Gastrocnemius medialis (tissue), 4 donors: ENCODE results near the gene CAMTA1. TPM values are rescaled to one million over a fixed set of nuclear protein-coding genes. Genes with fewer than 3 reads are reported as not detected.

Experiments
- ATAC-seq, 2 donors: fragments of 150-250 bp; one replicate each; pipeline ENCODE4 v1.9.1; 2016
- DNase-seq, 2 donors: peaks; one replicate each; pipeline ENCODE4 v3.0.0-alpha.2; 2019
- H3K27ac ChIP-seq, 4 donors: fragments of 200-600 bp; sonication (generic); 1 replicate in 1 of 4; 2 replicates in 3 of 4; pipeline ENCODE4 v1.5.1; 2016 to 2018; ENCODE audit warnings: mild to moderate bottlenecking in 2 of 4, moderate library complexity in 1 of 4
- H3K27me3 ChIP-seq, 3 donors: fragments of 200-600 bp; sonication (generic) in 2 of 3; 1 replicate in 1 of 3; 2 replicates in 2 of 3; pipeline versions ENCODE4 v1.5.1 to v1.6.0; 2016 to 2019; ENCODE audit warnings: mild to moderate bottlenecking in 1 of 3, moderate library complexity in 1 of 3
- H3K36me3 ChIP-seq, 2 donors: fragments of 200-600 bp; sonication (generic) in 1 of 2; one replicate each; pipeline ENCODE4 v1.5.1; 2017 to 2018
- H3K4me1 ChIP-seq, 2 donors: fragments of 200-600 bp; sonication (generic) in 1 of 2; one replicate each; pipeline ENCODE4 v1.5.1; 2016 to 2017; ENCODE audit warnings: mild to moderate bottlenecking in 2 of 2
- H3K4me3 ChIP-seq, 4 donors: fragments of 200-600 bp; sonication (generic) in 3 of 4; 1 replicate in 1 of 4; 2 replicates in 3 of 4; pipeline ENCODE4 v1.5.1; 2016 to 2019; ENCODE audit warnings: mild to moderate bottlenecking in 2 of 4
- H3K9me3 ChIP-seq, 3 donors: fragments of 200-600 bp; sonication (generic) in 2 of 3; 1 replicate in 1 of 3; 2 replicates in 2 of 3; pipeline ENCODE4 v1.5.1; 2016 to 2019
- CTCF ChIP-seq, 5 experiments: fragments of 450-650 bp in 3 of 5; fragments of 200-600 bp in 2 of 5; sonication (generic) in 2 of 5; IDR thresholded peaks in 4 of 5; conservative IDR thresholded peaks in 1 of 5; 1 replicate in 4 of 5; 2 replicates in 1 of 5; pipeline ENCODE4 v1.5.1; 2016 to 2019; ENCODE audit warnings: antibody characterized with exemption in 5 of 5, mild to moderate bottlenecking in 3 of 5, moderate library complexity in 3 of 5
- POLR2A ChIP-seq, 2 donors: fragments of 450-650 bp; IDR thresholded peaks; one replicate each; pipeline ENCODE4 v1.6.1; 2017; ENCODE audit warnings: antibody characterized with exemption in 2 of 2, mild to moderate bottlenecking in 2 of 2, moderate library complexity in 2 of 2
- in situ Hi-C, 4 donors: fragments of 200-750 bp; cut with MboI; loops; one replicate each; pipeline versions ENCODE4 v1.15.0 to v1.8.0; 2017; ENCODE audit warnings: low sequenced_read_pairs in 4 of 4
- intact Hi-C: fragments of 100-400 bp; cut with DNase I; formaldehyde crosslinking; loops from one replicate; pipeline ENCODE4 v1.15.1; 2023; ENCODE audit warnings: low total_unique reads
- total RNA-seq, 4 donors: library from RNA; depleted of rRNA; stranded (reverse); fragments of >200 nt; gene quantifications; one replicate each; pipeline versions ENCODE4 v1.1.0 to v1.2.3, GENCODE V29; 2016

CAMTA1 gene
- total RNA-seq, 4 donors from 2014 or later = 60.5 to 113 (median 70.4) TPM

DNA sequence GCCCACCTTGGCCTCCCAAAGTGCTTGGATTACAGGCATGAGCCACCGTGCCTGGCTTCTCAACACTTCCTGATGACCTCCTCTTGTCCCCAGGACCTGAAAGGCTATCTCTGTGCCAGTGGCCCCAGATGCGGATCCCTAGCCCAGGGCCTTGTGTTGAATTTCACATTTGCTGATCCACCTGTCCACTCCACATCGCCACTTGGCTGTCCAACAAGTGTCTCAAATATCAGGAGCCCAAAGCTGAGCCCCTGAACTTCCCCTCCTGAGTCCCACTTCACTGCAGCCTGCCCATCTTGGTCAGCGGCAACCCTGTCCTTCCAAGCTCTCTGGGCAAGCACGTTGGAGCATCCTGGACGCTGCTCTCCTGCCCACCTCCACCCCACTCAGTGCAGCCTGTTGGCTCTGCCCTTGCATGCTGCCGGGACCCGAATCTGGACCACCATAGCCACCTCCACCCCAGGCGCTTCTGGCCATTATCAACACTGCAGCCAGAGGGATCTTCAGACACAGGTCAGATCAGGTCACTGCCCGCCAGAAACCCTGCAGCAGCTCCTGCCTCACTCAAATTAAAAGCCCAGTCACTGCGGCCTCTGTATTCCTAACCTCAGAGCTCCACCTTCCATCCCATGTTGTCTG is 633.3 kb downstream of the CAMTA1 start:
- Histone ChIP-seq H3K4me3 (no peak overlapping the region), H3K27me3 (no peaks in the 10 kb centered on the region), H3K27ac (no peak overlapping the region), H3K9me3 (no peaks in the 10 kb centered on the region), H3K4me1 (no peaks in the 10 kb centered on the region), H3K36me3 (no peaks in the 10 kb centered on the region)
- in situ Hi-C loops (no loop called here), intact Hi-C loops (no loop called here)
- ATAC-seq (no peak), DNase-seq (peak in 1 of 2 donors; percentile 2)
- no peak for TF ChIP-seq POLR2A (IDR thresholded peaks at IDR 0.05)
- no peak for TF ChIP-seq CTCF (IDR thresholded peaks at IDR 0.05 in 4 of 5, conservative IDR thresholded peaks at IDR 0.05 in 1 of 5)

- in situ Hi-C loops = no loop called here
- H3K27me3 ChIP-seq = no peaks in the 10 kb centered on the region
Observed at GRCh38 chr1:7420098-7420445, 634.8 kb downstream of the CAMTA1 start.

DNA sequence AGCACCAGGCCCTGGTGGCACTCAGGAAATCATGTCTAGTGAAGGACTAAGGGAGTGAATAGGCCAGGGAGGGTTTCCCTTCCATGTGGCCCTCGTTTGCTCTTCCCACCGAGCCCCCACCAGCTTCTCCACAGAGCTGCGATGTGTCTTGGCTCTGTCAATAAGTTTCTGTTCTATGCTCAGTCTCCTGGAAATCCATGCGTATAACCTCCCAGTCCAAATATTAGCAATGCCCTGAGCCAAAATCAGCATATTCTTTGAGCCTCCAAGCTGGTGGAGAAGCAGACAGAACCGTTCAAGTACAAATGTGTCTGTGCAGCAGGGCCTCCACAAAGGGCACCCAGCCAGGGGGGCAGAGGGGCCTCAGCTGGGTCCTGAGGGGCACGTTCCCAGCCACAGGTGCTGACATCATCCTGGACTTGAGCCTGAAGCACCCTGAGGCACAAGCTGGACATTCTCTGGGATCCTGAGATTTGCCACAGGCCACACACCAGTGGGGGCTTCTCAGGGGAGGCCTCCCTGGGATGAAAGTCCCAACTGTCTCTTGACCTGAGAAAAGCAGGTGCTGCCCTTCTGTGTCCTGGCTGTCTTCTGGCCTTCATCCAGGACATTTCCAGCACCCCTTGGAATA is 635.3 kb downstream of the CAMTA1 start:
- no peak overlapping the region for H3K27ac ChIP-seq
- in situ Hi-C loops (no loop called here), intact Hi-C loops (no loop called here)
- no peak for TF ChIP-seq POLR2A (IDR thresholded peaks at IDR 0.05)
- TF ChIP-seq CTCF (IDR thresholded peaks at IDR 0.05 in 4 of 5, conservative IDR thresholded peaks at IDR 0.05 in 1 of 5) = no peak
- H3K9me3 ChIP-seq = no peaks in the 10 kb centered on the region
- no peak overlapping the region for H3K4me3 ChIP-seq
- H3K27me3 ChIP-seq = no peaks in the 10 kb centered on the region
- H3K4me1 ChIP-seq = no peaks in the 10 kb centered on the region
- H3K36me3 ChIP-seq = no peaks in the 10 kb centered on the region
- ATAC-seq (no peak), DNase-seq (peak; percentile 0 to 1)

More at GRCh38 chr1:7420098-7420445, 634.8 kb downstream of the CAMTA1 start:
- ATAC-seq (no peak), DNase-seq (peak in 1 of 2 donors; percentile 5)
- Histone ChIP-seq H3K9me3 (no peaks in the 10 kb centered on the region), H3K4me3 (no peak overlapping the region), H3K4me1 (no peaks in the 10 kb centered on the region), H3K27ac (no peak overlapping the region), H3K36me3 (no peaks in the 10 kb centered on the region)
- TF ChIP-seq POLR2A (IDR thresholded peaks at IDR 0.05) = no peak
- no peak for TF ChIP-seq CTCF (IDR thresholded peaks at IDR 0.05 in 4 of 5, conservative IDR thresholded peaks at IDR 0.05 in 1 of 5)
- intact Hi-C loops = no loop called here

DNA sequence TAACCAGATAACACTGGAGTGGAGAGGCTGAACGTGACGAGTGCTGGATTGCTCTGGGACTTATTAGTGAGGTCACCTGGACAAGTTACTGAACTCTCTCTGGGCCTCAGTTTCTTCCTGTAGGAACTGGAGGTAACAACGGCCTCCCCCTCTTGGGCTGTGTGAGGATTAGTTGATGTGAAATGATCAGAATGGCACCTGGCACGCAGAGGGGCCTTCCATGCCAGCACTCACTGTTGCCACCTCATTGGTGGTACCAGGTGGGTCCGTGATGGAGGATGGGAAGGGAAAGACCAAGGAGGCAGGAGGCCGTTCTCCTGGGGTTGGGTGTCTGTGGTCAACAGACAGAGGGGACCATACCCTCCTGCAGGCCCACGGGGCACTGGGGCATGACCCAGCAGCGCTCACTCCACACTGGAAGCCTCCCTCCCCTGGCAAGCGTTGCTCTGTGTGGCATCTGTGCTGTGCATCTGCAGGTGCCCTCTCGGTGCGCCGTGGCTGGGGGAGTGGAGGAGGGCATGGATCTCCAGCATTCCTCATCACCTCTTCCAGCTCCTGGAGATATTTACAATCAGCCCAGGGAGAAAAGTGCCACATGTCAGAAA is 636.3 kb downstream of the CAMTA1 start:
- Histone ChIP-seq H3K27me3 (no peaks in the 10 kb centered on the region), H3K27ac (no peak overlapping the region), H3K9me3 (no peaks in the 10 kb centered on the region), H3K36me3 (no peaks in the 10 kb centered on the region), H3K4me3 (no peak overlapping the region), H3K4me1 (no peaks in the 10 kb centered on the region)
- TF ChIP-seq CTCF (IDR thresholded peaks at IDR 0.05 in 4 of 5, conservative IDR thresholded peaks at IDR 0.05 in 1 of 5) = no peak
- TF ChIP-seq POLR2A (IDR thresholded peaks at IDR 0.05) = no peak
- intact Hi-C loops (no loop called here), in situ Hi-C loops (no loop called here)
- DNase-seq (peak in 1 of 2 donors; percentile 2), ATAC-seq (no peak)
